ENCODE data around the gene USP31.

Gene USP31

GRCh38 chr16:23064639-23065038, 84.6 kb downstream of the USP31 start:
- Mint-ChIP-seq H3K4me1 (no peaks in the 10 kb centered on the region), H3K27me3 (peaks cover 10% of the 10 kb centered on the region), H3K9me3 (no peaks in the 10 kb centered on the region), H3K27ac (no peak overlapping the region), H3K4me3 (no peak overlapping the region), H3K36me3 (peaks cover 9% of the 10 kb centered on the region)
- CTCF ChIA-PET = interaction anchor here (2.1 kb wide), 1 partner anchor 10 kb away, joined by 4 read pairs; no protein-coding TSS in a partner anchor
- DNase-seq = no peak

GRCh38 chr16:23062524-23062923, 86.7 kb downstream of the USP31 start:
- Mint-ChIP-seq H3K4me3 (no peak overlapping the region), H3K27ac (no peak overlapping the region), H3K9me3 (no peaks in the 10 kb centered on the region), H3K36me3 (no peaks in the 10 kb centered on the region), H3K4me1 (no peaks in the 10 kb centered on the region), H3K27me3 (peaks cover 14% of the 10 kb centered on the region)
- DNase-seq = no peak
- CTCF ChIA-PET = interaction anchor here (1.3 kb wide), 1 partner anchor 164 kb away, joined by 3 read pairs; no protein-coding TSS in a partner anchor

- Mint-ChIP-seq H3K36me3 (no peaks in the 10 kb centered on the region), H3K9me3 (no peaks in the 10 kb centered on the region), H3K4me1 (no peaks in the 10 kb centered on the region), H3K27ac (no peak overlapping the region), H3K4me3 (no peak overlapping the region), H3K27me3 (peaks cover 18% of the 10 kb centered on the region)
- no peak for DNase-seq
- CTCF ChIA-PET = no interaction called here
Observed at GRCh38 chr16:23061669-23062068, 87.6 kb downstream of the USP31 start.

GRCh38 chr16:23060458-23061320, 88.6 kb downstream of the USP31 start:
- no peaks in the 10 kb centered on the region for H3K4me1 Mint-ChIP-seq

GRCh38 chr16:23059433-23059832, 89.8 kb downstream of the USP31 start:
- CTCF ChIA-PET = interaction anchor here (0.5 to 1.8 kb wide), 3 partner anchors 18 to 376 kb away, joined by 4 to 5 read pairs (median 4); no protein-coding TSS in a partner anchor
- H3K36me3 Mint-ChIP-seq = no peaks in the 10 kb centered on the region
- no peak for DNase-seq
- H3K27ac Mint-ChIP-seq = no peak overlapping the region
- H3K27me3 Mint-ChIP-seq = peaks cover 29% of the 10 kb centered on the region
- no peaks in the 10 kb centered on the region for H3K4me1 Mint-ChIP-seq
- no peaks in the 10 kb centered on the region for H3K9me3 Mint-ChIP-seq
- no peak overlapping the region for H3K4me3 Mint-ChIP-seq

More at GRCh38 chr16:23060458-23061320, 88.6 kb downstream of the USP31 start:
- peaks cover 20% of the 10 kb centered on the region for H3K27me3 Mint-ChIP-seq
- CTCF ChIA-PET = interaction anchor here (1.4 kb wide), 1 partner anchor 11 kb away, joined by 5 read pairs; no protein-coding TSS in a partner anchor
- peak; percentile 67 for DNase-seq
- H3K9me3 Mint-ChIP-seq = no peaks in the 10 kb centered on the region
- H3K36me3 Mint-ChIP-seq = no peaks in the 10 kb centered on the region
- H3K27ac Mint-ChIP-seq = no peak overlapping the region
- no peak overlapping the region for H3K4me3 Mint-ChIP-seq

GRCh38 chr16:23058576-23058975, 90.7 kb downstream of the USP31 start:
- no peaks in the 10 kb centered on the region for H3K4me1 Mint-ChIP-seq
- H3K27ac Mint-ChIP-seq = no peak overlapping the region
- H3K9me3 Mint-ChIP-seq = no peaks in the 10 kb centered on the region
- DNase-seq = no peak
- no peak overlapping the region for H3K4me3 Mint-ChIP-seq
- CTCF ChIA-PET = interaction anchor here (1.8 kb wide), 1 partner anchor 376 kb away, joined by 5 read pairs; no protein-coding TSS in a partner anchor
- H3K27me3 Mint-ChIP-seq = peaks cover 29% of the 10 kb centered on the region
- no peaks in the 10 kb centered on the region for H3K36me3 Mint-ChIP-seq

GRCh38 chr16:23057013-23057596, 92.1 kb downstream of the USP31 start:
- Mint-ChIP-seq H3K36me3 (no peaks in the 10 kb centered on the region), H3K9me3 (no peaks in the 10 kb centered on the region), H3K27me3 (peaks cover 38% of the 10 kb centered on the region), H3K4me3 (no peak overlapping the region), H3K4me1 (no peaks in the 10 kb centered on the region), H3K27ac (no peak overlapping the region)
- CTCF ChIA-PET = no interaction called here
- DNase-seq = no peak

- DNase-seq = no peak
- CTCF ChIA-PET = no interaction called here
- no peak overlapping the region for H3K27ac Mint-ChIP-seq
- H3K4me3 Mint-ChIP-seq = no peak overlapping the region
- H3K4me1 Mint-ChIP-seq = no peaks in the 10 kb centered on the region
- no peaks in the 10 kb centered on the region for H3K9me3 Mint-ChIP-seq
- peaks cover 41% of the 10 kb centered on the region for H3K27me3 Mint-ChIP-seq
- H3K36me3 Mint-ChIP-seq = no peaks in the 10 kb centered on the region
Observed at GRCh38 chr16:23055481-23055880, 93.8 kb downstream of the USP31 start.

- H3K4me1 Mint-ChIP-seq = no peaks in the 10 kb centered on the region
- H3K9me3 Mint-ChIP-seq = no peaks in the 10 kb centered on the region
- DNase-seq = no peak
- H3K27ac Mint-ChIP-seq = no peak overlapping the region
- H3K36me3 Mint-ChIP-seq = no peaks in the 10 kb centered on the region
- CTCF ChIA-PET = no interaction called here
- H3K27me3 Mint-ChIP-seq = peaks cover 39% of the 10 kb centered on the region
- H3K4me3 Mint-ChIP-seq = no peak overlapping the region
Observed at GRCh38 chr16:23052908-23053580, 96.2 kb downstream of the USP31 start.

GRCh38 chr16:23052221-23052620, 97.0 kb downstream of the USP31 start:
- CTCF ChIA-PET = no interaction called here
- peaks cover 43% of the 10 kb centered on the region for H3K27me3 Mint-ChIP-seq
- DNase-seq = no peak
- no peaks in the 10 kb centered on the region for H3K36me3 Mint-ChIP-seq
- no peak overlapping the region for H3K4me3 Mint-ChIP-seq
- H3K4me1 Mint-ChIP-seq = no peaks in the 10 kb centered on the region
- no peak overlapping the region for H3K27ac Mint-ChIP-seq
- H3K9me3 Mint-ChIP-seq = no peaks in the 10 kb centered on the region

GRCh38 chr16:23051587-23051986, 97.7 kb downstream of the USP31 start:
- Mint-ChIP-seq H3K27ac (no peak overlapping the region), H3K4me3 (no peak overlapping the region), H3K27me3 (peaks cover 41% of the 10 kb centered on the region), H3K9me3 (no peaks in the 10 kb centered on the region), H3K4me1 (no peaks in the 10 kb centered on the region), H3K36me3 (no peaks in the 10 kb centered on the region)
- DNase-seq = no peak
- CTCF ChIA-PET = no interaction called here

- no peak for DNase-seq
- H3K27me3 Mint-ChIP-seq = peaks cover 30% of the 10 kb centered on the region
- H3K36me3 Mint-ChIP-seq = no peaks in the 10 kb centered on the region
- no peak overlapping the region for H3K4me3 Mint-ChIP-seq
- H3K4me1 Mint-ChIP-seq = no peaks in the 10 kb centered on the region
- H3K9me3 Mint-ChIP-seq = peaks cover 5% of the 10 kb centered on the region
- H3K27ac Mint-ChIP-seq = no peak overlapping the region
- CTCF ChIA-PET = no interaction called here
Observed at GRCh38 chr16:23048164-23048563, 101.1 kb downstream of the USP31 start.

GRCh38 chr16:23045025-23045424, 104.2 kb downstream of the USP31 start:
- H3K4me1 Mint-ChIP-seq = no peaks in the 10 kb centered on the region
- H3K36me3 Mint-ChIP-seq = no peaks in the 10 kb centered on the region
- CTCF ChIA-PET = no interaction called here
- H3K4me3 Mint-ChIP-seq = no peak overlapping the region
- H3K27ac Mint-ChIP-seq = no peak overlapping the region
- peaks cover 5% of the 10 kb centered on the region for H3K9me3 Mint-ChIP-seq
- DNase-seq = no peak
- peaks cover 15% of the 10 kb centered on the region for H3K27me3 Mint-ChIP-seq

- no peak overlapping the region for H3K27ac Mint-ChIP-seq
- CTCF ChIA-PET = no interaction called here
Observed at GRCh38 chr16:23040246-23040645, 109.0 kb downstream of the USP31 start.

More at GRCh38 chr16:23040246-23040645, 109.0 kb downstream of the USP31 start:
- DNase-seq = no peak
- H3K9me3 Mint-ChIP-seq = peaks cover 4% of the 10 kb centered on the region
- H3K4me3 Mint-ChIP-seq = no peak overlapping the region
- H3K36me3 Mint-ChIP-seq = no peaks in the 10 kb centered on the region
- H3K27me3 Mint-ChIP-seq = peaks cover 5% of the 10 kb centered on the region
- H3K4me1 Mint-ChIP-seq = no peaks in the 10 kb centered on the region
